ENCODE data around the gene UNCX. TPM values are rescaled to one million over a fixed set of nuclear protein-coding genes. Genes with fewer than 3 reads are reported as not detected.
"Not testable (repeated sequence)": the region's sequence is repeated elsewhere in the genome, so short reads cannot be mapped to it uniquely, and the experiment has no call there.

Gene UNCX
- total RNA-seq, 1 donor from 2014 or later: not detected

GRCh38 chr7:1271656-1272055 is 39.0 kb downstream of the UNCX start:
- FAIRE-seq (no peak), DNase-seq (ENCODE audit: low spot score in 2 of 2) (no peak)

GRCh38 chr7:1272136-1272535 is 39.5 kb downstream of the UNCX start:
- DNase-seq (ENCODE audit: low spot score in 2 of 2); FAIRE-seq: not testable (repeated sequence)

GRCh38 chr7:1274121-1274875 is 41.6 kb downstream of the UNCX start:
- FAIRE-seq (no peak), DNase-seq (ENCODE audit: low spot score in 2 of 2) (no peak)

- FAIRE-seq (no peak), DNase-seq (ENCODE audit: low spot score in 2 of 2) (no peak)
These were observed 42.3 kb downstream of the UNCX start for GRCh38 chr7:1274876-1275375.

GRCh38 chr7:1275451-1276381 is 43.0 kb downstream of the UNCX start:
- FAIRE-seq: no peak
- DNase-seq (ENCODE audit: low spot score in 2 of 2): peak; percentile 61 to 62

GRCh38 chr7:1276626-1277175 is 44.0 kb downstream of the UNCX start:
- FAIRE-seq (no peak), DNase-seq (ENCODE audit: low spot score in 2 of 2) (no peak)

GRCh38 chr7:1278543-1278942 is 45.9 kb downstream of the UNCX start:
- FAIRE-seq: no peak
- DNase-seq (ENCODE audit: low spot score in 2 of 2): no peak

- FAIRE-seq (no peak), DNase-seq (ENCODE audit: low spot score in 2 of 2) (no peak)
These were observed 46.4 kb downstream of the UNCX start for GRCh38 chr7:1279041-1279440.

- not testable (repeated sequence) for FAIRE-seq; DNase-seq (ENCODE audit: low spot score in 2 of 2)
These were observed 47.2 kb downstream of the UNCX start for GRCh38 chr7:1279895-1280294.

- DNase-seq (ENCODE audit: low spot score in 2 of 2): no peak
- no peak for FAIRE-seq
These were observed 48.4 kb downstream of the UNCX start for GRCh38 chr7:1281068-1281467.

- DNase-seq (ENCODE audit: low spot score in 2 of 2) (no peak), FAIRE-seq (no peak)
These were observed 50.0 kb downstream of the UNCX start for GRCh38 chr7:1282679-1283078.

- no peak for DNase-seq (ENCODE audit: low spot score in 2 of 2)
- FAIRE-seq: no peak
These were observed 50.7 kb downstream of the UNCX start for GRCh38 chr7:1283337-1283736.

GRCh38 chr7:1283941-1284742 is 51.5 kb downstream of the UNCX start:
- FAIRE-seq (no peak), DNase-seq (ENCODE audit: low spot score in 2 of 2) (no peak)

- no peak for DNase-seq (ENCODE audit: low spot score in 2 of 2)
- no peak for FAIRE-seq
These were observed 52.2 kb downstream of the UNCX start for GRCh38 chr7:1284743-1285458.

GRCh38 chr7:1285556-1286301 is 53.1 kb downstream of the UNCX start:
- DNase-seq (ENCODE audit: low spot score in 2 of 2) (no peak), FAIRE-seq (no peak)
